Stimulated activated CD8-positive, alpha-beta memory T cell treated with anti-CD3 and anti-CD28 coated beads, Interleukin-7, amount 100 ng/mL, for 24 hours (primary cell): ENCODE measurements around the gene TSPAN5.
"Not testable (repeated sequence)": the region's sequence is repeated elsewhere in the genome, so short reads cannot be mapped to it uniquely, and the experiment has no call there.

Experiments used
- DNase-seq: peaks from one replicate; pipeline ENCODE4 v3.0.0-alpha.2; 2020; ENCODE audit warnings: low read depth

TSPAN5 gene

DNA sequence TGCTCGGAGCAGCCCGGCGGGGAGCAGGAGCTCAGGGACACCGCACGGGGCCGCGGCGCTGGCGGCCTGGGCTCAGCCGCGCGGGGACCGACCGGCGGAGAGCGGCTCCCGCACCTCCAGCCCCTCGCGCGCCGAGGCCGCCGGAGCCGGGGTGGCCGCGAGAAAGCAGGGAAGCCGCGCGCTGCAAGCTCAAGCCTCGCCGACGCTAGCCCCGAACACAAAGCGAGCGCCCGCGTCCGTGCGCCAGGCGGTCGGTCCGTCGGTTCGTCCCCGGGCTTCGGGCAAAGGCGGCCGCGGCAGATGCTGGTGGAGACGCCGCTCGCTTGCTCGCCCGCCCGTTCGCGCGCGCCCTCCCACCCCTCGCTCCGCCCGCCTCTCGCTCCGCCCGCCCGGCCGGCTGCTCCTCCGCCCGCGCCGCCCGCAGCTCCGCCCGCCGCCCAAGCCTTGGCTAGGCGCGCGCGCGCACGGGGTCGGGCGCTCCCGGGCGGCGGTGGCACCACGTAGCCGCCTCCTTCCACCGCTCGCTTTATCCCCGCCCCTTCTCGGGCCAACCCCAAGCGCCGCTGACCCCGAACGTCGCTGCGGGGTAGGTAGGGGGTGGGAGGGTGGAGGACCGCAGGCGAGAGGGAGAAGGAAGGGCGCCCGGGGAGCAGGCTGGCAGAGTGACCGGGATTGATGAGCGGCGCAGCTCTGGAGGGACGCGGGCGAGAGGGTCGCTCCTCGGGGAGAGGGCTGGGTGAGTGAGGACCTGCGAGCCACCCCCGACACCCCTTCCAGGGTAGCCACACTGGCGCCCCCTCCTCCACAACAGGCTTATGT lies at the start of gene TSPAN5:
TSPAN5 (minus strand) TSS at position 325 of the 819 bp plus-strand sequence.
- peak; percentile 69 for DNase-seq

DNA sequence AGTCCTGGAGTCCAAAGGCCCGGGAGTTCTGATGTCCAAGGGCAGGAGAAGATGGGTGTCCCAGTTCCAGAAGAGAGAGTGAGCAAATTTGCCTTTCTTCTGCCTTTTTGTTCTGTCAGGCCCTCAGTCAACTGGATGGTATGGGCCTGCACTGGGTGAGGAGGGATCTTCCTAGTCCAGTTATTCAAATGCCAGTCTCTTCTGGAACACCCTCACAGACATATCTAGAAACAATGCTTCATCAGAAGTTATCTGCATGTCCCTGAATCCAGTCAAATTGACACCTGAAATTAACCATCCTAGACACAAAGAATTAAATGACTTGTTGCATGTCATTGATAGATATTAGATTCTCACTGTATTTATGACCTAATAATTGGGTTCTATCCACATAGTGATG lies 48.5 kb upstream of the TSPAN5 start:
- DNase-seq, result no peak

DNA sequence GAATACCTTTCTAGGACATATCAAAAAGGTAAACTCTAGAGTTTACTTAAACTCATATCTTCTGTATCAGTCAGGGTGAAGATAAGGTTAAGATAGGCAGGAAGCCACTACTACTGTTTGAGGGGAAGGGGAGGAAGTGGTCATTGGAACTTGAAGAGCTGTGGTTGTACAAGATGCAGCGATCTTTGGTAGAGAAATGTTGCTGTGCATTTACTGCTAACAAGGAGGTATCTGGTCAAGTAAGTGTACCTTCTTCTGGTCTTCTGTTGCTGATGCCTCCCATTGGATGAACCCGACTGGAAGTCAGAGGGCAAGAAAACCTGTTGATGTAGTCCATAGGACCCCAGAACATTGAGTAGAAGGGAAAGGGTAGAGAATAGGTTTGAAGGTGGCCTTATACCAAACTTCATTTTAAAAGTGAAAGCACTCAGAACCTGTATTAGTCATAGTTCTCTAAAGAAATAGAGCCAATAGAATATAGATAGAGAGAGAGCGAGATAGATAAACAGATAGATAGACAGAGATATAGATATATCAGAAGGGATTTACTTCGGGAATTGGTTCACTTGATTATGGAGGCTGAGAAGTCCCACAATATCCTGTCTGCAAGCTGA lies 47.9 kb upstream of the TSPAN5 start:
- no peak for DNase-seq

DNA sequence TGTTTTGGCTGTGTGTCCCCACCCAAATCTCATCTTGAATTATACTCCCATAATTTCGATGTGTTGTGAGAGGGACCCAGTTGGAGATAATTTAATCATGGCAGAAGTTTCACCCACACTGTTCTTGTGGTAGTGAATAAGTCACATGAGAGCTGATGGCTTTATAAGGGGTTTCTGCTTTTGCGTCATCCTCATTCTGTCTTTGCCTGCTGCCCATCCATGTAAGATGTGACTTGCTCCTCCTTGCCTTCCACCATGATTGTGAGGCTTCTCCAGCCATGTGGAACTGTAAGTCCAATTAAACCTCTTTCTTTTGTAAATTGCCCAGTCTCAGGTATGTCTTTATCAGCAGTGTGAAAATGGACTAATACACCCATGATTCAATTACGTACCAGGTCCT lies 47.2 kb upstream of the TSPAN5 start:
- DNase-seq, result not testable (repeated sequence)

DNA sequence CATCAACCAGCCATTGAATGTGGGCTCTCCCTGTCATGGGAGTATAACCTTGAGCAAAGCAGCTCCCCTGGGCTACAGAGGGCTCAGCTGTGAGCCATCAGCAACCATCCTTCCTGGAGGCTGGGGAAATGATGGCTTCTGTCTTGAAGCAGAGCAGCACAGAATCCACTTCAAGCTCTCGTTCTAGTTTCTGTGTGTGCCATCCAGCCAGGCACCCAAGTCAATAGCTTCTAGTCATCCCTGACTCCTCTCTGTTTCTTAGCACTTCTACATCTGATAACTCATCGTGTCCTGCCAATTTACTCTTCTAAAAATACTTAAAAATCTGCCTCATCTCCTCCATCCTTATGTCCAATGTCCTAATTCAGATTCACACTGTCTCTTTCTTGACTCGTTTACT lies 42.2 kb upstream of the TSPAN5 start:
- DNase-seq, result no peak

DNA sequence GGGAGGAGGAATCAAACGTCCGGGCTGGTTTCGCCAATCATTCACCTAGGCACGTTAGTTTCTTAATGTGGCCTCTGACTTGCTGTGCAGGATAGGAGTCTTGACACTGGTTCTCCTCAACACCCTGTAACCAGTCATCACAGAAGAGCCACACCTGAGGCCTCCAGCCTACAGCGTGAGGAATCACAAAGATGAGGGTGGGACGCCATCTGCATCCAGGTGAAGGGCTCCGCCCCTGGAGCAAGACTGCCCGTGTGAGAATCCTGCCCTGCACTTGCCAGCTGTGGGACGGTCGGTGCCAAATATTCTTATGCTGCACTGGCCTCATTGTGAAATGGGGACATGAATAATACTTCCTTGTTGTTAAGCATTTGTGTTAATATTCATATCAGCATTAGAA lies 35.7 kb upstream of the TSPAN5 start:
- no peak for DNase-seq

DNA sequence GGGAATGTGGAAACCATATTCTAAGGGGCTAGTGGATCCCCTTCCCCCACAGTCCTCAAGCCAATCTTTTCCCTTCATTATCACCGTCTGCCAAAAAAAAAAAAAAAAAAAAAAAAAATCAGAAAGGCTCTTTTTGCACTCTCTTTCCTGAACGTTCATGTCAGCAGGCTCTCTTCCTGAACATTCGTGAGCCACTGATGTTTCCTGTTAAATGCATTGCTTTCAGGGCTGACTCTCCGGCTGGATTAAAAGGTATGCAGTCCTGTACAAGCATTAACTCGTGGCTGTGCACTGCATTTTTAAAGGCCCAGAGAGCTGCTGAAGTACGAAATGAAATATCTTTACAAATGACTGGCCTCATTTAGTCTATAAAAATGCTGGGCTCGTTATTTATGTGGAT lies 34.0 kb upstream of the TSPAN5 start:
- DNase-seq, result no peak

DNA sequence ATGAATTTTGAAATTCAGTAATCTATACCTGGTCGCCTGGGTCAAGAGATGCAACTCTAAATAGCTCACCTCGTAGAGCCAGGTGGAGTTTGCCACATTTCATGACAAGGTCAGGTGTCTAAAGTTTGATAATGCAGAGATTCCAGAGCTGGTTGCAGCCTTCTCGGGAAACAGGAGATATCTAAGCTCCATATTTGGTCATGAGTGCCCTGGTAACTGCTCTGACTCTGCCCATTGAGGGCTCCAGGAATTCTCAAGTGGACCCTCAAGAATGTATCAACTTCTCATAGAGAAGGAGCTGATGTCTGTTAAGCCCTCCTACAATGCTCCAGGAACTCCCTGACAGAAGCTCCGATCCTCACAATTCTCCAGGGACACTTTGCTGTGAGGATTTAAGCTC lies 33.2 kb upstream of the TSPAN5 start:
- no peak for DNase-seq

DNA sequence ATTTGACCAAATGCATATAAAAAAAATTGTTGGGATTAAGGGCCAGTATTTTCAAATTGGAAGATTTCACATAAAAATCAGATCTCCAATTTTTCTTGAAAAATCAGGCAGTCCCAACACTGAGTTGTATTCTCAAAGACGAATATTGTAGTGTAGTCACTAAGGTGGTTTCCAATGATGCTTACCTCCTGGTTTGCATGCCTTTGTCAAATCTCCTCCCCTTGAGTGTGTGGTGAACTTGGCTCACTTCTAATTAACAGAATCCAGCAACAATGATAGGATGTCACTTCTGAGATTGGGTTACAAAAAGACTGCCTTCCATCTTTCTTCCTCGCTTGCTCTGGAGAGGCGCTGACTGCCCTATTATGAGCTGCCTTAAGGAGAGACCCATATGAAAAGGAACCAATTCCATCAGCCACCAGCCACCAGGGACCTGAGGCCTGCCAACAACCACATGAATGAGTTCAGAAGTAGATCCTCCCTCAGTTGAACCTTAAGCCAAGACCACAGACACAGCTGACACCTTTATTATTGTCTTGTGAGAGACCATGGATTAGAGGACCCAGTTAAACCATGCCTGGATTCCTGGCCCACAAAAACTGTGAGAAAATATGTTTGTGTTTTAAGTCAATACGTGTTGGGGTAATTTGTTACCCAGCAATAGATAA lies 31.2 kb upstream of the TSPAN5 start:
- DNase-seq, result no peak

DNA sequence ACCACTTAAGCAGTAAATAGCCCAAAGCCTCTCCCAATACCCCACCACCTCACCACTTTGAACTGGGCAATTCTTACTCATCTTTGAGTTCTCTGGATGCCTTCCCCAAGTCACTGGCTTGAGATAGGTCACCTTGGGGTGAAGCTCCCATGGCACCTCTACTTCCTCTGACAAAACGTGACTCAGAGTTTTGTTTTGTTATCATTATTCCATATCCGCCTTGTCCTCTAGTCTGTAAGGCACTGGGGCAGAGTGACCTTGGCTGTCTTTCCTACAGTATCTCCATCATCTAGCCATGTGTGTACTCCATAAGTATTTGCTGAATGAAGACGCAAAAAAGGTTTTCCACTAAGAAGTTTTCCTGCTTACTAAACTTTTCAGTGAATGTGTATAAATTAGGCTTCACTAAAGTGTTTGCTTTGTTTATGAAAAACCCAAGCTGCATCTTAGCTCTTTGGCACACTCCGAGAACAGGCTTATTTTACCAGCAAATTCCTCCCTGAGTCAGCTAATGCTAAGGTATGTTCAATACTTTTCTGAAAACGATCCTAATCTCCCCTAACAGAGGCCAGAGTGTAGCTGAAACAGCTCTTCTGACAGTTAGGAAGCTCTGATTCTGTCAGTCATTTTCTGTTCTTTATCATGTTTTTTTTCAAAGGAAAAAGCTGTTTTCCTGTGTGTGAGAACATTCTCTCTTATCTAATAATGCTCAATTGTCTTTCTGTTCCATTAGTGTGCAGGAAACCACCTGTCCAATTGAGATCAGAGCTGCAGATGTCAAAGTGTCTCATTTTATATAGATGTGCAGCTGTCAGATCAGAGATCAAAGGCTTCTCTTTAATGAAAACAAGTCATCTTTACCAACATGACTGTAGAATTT lies 30.2 kb upstream of the TSPAN5 start:
- DNase-seq, result no peak

DNA sequence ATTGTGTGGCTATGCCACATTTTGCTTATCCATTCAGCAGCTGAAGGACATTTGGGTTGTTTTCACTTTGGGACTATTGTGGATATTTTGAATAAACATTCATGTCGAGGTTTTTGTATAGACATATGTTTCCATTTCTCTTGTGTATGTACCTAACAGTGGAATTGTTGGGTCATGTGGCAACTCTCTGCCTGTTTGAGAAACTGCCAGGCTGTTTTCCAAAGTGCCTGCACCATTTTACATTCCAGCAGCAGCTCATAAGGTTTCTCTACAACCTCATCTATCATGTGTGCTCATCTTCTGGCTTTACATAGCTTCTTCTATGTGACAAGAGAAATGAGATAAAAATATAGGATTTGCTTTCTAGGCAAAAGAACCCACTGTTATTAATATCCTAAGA lies 29.5 kb upstream of the TSPAN5 start:
- no peak for DNase-seq

DNA sequence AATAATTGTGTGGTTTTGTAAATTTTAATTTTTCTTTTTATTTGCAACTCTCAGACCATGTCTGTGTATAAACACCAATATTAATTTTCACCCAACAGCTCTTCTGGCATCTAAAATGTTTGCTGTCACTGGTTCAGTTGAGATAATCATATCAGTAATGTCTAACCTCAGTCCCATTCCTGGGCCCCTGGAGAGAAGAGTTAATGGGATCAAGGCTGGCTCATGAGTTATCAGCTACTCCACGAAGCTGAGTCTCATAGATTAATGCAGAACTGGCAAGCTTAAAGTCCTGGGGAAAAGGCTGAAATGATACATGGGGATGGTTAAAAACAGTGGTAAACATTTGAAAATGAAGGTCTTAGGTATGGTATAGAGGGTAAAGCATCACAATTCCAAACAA lies 28.4 kb upstream of the TSPAN5 start:
- DNase-seq, result no peak

DNA sequence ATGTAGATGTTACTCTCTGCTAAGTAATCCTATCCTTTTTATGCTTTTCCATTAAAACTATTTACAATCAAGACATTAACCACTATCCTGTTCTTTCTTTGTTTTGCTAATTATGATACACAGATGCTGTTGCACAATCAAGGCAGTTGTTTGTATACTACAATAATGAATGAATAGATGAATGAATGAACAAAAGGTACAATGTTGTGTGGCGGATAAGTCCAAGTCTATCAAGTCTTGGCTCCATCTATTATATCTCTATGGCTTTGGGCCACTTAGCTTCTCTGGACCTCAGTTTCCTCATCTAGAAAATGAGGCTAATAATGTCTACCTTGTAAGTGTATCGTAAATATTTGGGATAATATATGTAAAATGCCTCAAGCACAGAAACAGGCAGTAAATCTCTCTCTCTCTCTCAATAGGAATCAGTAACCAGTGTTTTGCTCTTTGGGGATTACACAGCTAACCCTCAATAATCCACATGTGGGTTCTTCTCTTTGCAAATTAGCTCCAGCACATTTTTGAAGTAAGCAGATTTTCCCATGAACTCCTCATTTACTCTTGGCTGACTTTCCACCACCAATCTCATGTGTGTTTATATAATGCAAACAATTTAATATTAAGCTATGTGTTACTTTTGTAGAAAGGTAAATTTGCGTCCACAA lies 27.8 kb upstream of the TSPAN5 start:
- DNase-seq, result no peak

DNA sequence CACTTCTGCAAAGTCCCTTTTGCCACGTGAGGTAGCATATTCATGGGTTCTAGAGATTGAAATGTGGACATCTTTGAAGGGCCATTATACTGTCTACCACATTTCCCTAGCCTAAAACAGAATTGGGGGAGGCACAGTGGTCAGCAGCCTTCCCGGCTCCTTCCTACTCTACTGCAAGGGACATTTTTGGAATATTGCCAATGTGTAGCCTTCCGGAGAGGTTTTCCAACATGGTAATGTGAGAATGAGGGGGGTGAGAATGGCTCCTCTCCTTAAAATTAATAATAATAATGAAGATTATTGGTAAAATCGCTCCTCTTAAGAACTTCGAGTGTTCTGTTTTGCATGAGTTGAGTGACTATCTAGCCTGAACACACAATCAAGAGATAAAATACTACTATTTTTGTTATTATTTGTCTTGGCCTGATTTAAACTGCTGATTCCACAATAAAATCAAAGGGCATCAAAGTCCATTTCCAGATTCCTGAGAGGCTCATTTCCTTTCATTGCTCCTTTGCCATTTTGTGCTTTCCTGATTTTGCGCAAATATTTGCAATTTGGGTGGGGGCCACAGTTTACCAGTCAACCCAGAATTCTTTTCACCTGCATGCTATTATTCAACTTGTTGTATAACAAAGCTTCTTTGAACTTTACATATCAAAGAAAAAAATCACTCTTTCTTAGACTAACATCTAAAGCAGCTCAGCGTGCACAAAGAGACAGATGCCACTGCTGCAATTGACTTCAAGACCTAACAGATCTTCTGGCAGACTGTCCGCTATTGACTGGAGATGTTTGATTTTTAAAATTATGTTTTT lies 27.0 kb upstream of the TSPAN5 start:
- DNase-seq, result no peak

DNA sequence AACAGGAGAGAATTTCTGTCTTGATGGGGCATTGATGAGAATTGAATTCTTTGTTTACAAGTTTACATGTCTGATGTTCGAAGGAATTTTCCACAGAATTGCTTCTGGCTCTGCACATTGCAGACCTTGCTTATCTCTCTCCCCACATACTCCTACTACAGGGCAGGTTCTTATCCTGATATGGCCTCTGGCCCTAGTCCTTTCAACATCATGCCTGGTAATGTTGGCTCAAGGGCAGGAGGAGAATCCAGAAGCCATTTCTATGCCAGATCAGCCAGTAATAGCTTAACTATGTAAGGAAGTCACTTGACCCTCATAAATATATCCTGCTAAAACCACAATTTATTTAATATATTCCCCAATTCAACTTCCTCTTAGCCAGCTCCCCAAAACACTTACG lies 24.3 kb upstream of the TSPAN5 start:
- no peak for DNase-seq

DNA sequence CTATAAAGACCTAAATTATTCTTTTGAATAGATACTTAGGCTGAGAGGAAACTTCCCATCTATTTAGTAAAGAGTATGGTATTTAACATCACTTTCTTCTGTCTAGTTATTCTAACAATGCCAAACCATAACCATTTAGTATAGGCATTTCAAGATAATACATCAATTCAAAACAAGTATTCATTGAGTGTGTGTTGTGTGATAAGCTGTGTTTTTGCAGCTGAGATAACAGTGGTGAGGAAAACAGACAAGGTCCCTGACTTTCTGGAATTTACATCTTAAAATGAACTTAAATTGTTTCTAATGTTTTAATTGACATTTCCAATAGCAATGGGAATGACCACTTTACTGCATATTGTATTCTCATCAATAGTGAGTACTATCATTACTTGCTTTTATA lies 22.4 kb upstream of the TSPAN5 start:
- no peak for DNase-seq

DNA sequence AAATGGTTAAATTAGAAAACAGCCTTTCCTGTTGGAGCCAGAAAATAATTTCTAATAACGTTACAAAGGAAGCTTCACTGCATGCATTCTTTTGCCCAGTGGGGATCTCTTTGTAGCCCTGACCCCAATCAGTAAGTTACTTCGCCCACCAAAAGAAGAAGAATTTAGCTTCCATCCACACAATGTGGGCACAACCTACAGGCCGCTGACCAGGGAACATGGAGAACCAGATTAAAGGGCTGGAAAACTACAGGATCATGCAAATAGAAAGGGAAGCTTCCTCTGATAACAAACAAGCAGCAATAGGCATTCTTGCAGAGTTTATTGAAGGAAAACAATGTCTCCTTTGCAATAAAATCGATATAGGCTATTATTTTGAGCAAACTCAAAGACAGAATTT lies 21.3 kb upstream of the TSPAN5 start:
- DNase-seq, result no peak

DNA sequence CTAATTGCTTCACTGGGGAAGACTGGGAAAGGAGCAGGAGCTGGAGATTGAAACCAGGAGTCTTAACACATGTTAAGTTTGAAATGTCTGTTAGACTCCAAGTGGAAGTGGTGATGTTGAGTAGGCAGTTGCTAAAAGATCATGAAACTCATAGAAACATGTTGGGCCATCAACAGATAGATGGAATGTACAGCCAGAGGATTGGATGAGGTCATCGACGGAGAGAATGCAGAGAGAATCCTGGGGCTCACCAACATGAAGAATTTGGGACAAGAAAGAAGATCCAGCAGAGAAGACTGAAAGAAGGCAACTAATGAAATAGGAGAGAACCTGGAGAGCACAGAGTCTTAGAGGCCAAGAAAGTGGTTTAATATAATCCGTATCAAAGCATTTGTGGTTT lies 19.4 kb upstream of the TSPAN5 start:
- DNase-seq, result no peak

DNA sequence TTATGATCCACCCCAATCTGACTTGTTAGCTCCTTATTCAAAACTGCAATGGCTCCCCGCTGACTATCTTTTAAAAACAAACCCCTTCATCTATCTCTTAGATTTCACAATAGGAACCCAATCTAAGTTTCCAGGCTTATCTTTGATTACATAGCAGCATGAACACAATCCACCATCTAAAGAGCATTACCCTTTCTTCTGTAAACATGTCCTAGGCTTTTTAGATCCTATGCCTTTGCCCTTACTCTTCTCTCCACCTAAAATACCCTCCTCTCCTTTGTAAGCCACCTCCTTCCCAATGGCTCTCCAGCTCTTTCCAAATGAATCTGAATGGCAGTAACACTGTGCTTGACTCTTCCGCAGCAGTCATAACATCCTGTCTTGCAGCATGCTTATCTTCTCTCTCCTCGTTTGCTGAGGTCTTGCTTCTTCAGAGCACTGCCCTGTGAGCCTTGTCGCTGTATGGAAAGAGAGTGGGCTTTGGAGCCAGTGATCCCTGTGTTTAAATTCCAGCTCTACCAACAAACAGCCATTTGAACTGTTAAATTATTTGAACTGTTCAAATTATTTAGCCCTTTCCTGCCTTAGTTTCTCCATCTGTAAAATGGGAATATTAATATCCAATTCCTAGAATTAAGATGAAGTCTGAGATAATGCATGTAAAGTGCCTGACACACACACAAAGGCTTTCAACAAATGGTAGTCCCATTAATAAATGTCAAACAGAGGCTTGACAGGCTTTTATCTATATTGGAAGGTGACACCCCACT lies 16.2 kb upstream of the TSPAN5 start:
- DNase-seq, result no peak

DNA sequence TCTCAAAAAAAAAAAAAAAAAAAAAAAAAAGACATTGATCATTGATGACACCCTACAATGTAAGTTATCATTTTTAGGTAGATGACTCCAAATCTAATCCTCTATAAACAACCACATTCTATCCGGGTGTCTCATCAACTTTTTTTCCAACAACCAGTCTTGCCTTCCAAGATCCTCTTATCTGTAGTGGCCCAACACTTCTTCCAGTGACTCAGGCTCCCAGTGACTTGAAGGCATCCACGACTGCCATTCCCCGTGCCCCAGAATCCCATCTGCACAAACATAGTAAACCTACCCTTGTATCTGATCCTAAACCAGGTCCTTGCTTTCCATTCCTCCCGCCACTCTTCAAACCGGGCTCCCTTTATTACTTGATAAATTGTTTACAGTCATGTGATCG lies 15.6 kb upstream of the TSPAN5 start:
- no peak for DNase-seq
